ENCODE measurements around the gene KLRC3.
A peak's percentile ranks its signal among the peaks of the same experiment; 100 is the strongest.
"Not testable (repeated sequence)": the region's sequence is repeated elsewhere in the genome, so short reads cannot be mapped to it uniquely, and the experiment has no call there.

KLRC3 gene

GRCh38 chr12:10409392-10409791 lies 11.0 kb downstream of the KLRC3 start, which contains the start of gene KLRC4:
Gene KLRC4, minus strand, starts transcription at chr12:10409757. Its CDS starts 182 bp downstream, at chr12:10409575.
- TF ChIP-seq ZNF274 (IDR thresholded peaks at IDR 0.05; ENCODE audit: low read depth, low read length): no peak
- H3K4me3 ChIP-seq (ENCODE audit: low read length): no peak within 1 kb of the TSS

- no peak for TF ChIP-seq ZNF274 (IDR thresholded peaks at IDR 0.05; ENCODE audit: low read depth, low read length)
- H3K4me3 ChIP-seq (ENCODE audit: low read length): no peak overlapping the region
Measured at GRCh38 chr12:10408842-10409241, 11.6 kb downstream of the KLRC3 start.

- H3K4me3 ChIP-seq (ENCODE audit: low read length): no peak overlapping the region
- TF ChIP-seq ZNF274 (IDR thresholded peaks at IDR 0.05; ENCODE audit: low read depth, low read length): no peak
Measured at GRCh38 chr12:10406725-10407124, 13.7 kb downstream of the KLRC3 start.

- TF ChIP-seq ZNF274 (IDR thresholded peaks at IDR 0.05; ENCODE audit: low read depth, low read length): no peak
- H3K4me3 ChIP-seq (ENCODE audit: low read length): no peak overlapping the region
Measured at GRCh38 chr12:10405294-10405693, 15.1 kb downstream of the KLRC3 start.

GRCh38 chr12:10404798-10405197 lies 15.6 kb downstream of the KLRC3 start:
- H3K4me3 ChIP-seq (ENCODE audit: low read length): no peak overlapping the region

GRCh38 chr12:10400829-10401228 lies 19.6 kb downstream of the KLRC3 start:
- no peak overlapping the region for H3K4me3 ChIP-seq (ENCODE audit: low read length)
- no peak for TF ChIP-seq ZNF274 (IDR thresholded peaks at IDR 0.05; ENCODE audit: low read depth, low read length)

More at GRCh38 chr12:10404798-10405197, 15.6 kb downstream of the KLRC3 start:
- no peak for TF ChIP-seq ZNF274 (IDR thresholded peaks at IDR 0.05; ENCODE audit: low read depth, low read length)

- no peak for TF ChIP-seq ZNF274 (IDR thresholded peaks at IDR 0.05; ENCODE audit: low read depth, low read length)
- H3K4me3 ChIP-seq (ENCODE audit: low read length): no peak overlapping the region
Measured at GRCh38 chr12:10398168-10398567, 22.2 kb downstream of the KLRC3 start.

- TF ChIP-seq ZNF274 (IDR thresholded peaks at IDR 0.05; ENCODE audit: low read depth, low read length): no peak
- no peak overlapping the region for H3K4me3 ChIP-seq (ENCODE audit: low read length)
Measured at GRCh38 chr12:10397296-10397695, 23.1 kb downstream of the KLRC3 start.

- H3K4me3 ChIP-seq (ENCODE audit: low read length): not testable (repeated sequence)
Measured at GRCh38 chr12:10396176-10396575, 24.2 kb downstream of the KLRC3 start.

- peak overlapping the region; percentile 49; the same call in 1 of the 2 replicates for H3K4me3 ChIP-seq (ENCODE audit: low read length)
- TF ChIP-seq ZNF274 (IDR thresholded peaks at IDR 0.05; ENCODE audit: low read depth, low read length): no peak
Measured at GRCh38 chr12:10395390-10395998, 24.9 kb downstream of the KLRC3 start.

GRCh38 chr12:10394531-10395152 lies 25.8 kb downstream of the KLRC3 start:
- not testable (repeated sequence) for H3K4me3 ChIP-seq (ENCODE audit: low read length)

GRCh38 chr12:10393291-10393690 lies 27.1 kb downstream of the KLRC3 start:
- H3K4me3 ChIP-seq (ENCODE audit: low read length): no peak overlapping the region
- no peak for TF ChIP-seq ZNF274 (IDR thresholded peaks at IDR 0.05; ENCODE audit: low read depth, low read length)

GRCh38 chr12:10392394-10392930 lies 27.9 kb downstream of the KLRC3 start:
- H3K4me3 ChIP-seq (ENCODE audit: low read length): no peak overlapping the region
- TF ChIP-seq ZNF274 (IDR thresholded peaks at IDR 0.05; ENCODE audit: low read depth, low read length): no peak

GRCh38 chr12:10390991-10391390 lies 29.4 kb downstream of the KLRC3 start:
- H3K4me3 ChIP-seq (ENCODE audit: low read length): not testable (repeated sequence)

GRCh38 chr12:10389904-10390303 lies 30.5 kb downstream of the KLRC3 start, which contains the start of gene KLRK1:
Gene KLRK1, minus strand, starts transcription at chr12:10390041. Its CDS starts 1,231 bp downstream, at chr12:10388810.
- no peak within 1 kb of the TSS for H3K4me3 ChIP-seq (ENCODE audit: low read length)
- no peak for TF ChIP-seq ZNF274 (IDR thresholded peaks at IDR 0.05; ENCODE audit: low read depth, low read length)

All from GM08714 (cell line).